H9 (cell line): Measurements from ENCODE around the gene SLC11A1. TPM values are rescaled to one million over a fixed set of nuclear protein-coding genes. Genes with fewer than 3 reads are reported as not detected.

Experiments
- DNase-seq: peaks from one replicate; pipeline ENCODE4 v3.0.0-alpha.2; 2017
- H2AFZ ChIP-seq: one replicate; pipeline ENCODE4 v1.6.1; 2013; ENCODE audit warnings: mild to moderate bottlenecking, low read length, control low read depth, moderate library complexity
- H2AK5ac ChIP-seq: 2 replicates; pipeline ENCODE4 v1.6.1; 2013; ENCODE audit warnings: low read length, control low read depth, mixed read lengths; ENCODE audit not compliant: insufficient read length
- H2BK120ac ChIP-seq: one replicate; pipeline ENCODE4 v1.6.1; 2013; ENCODE audit warnings: low read depth, mild to moderate bottlenecking, low read length, control low read depth, inconsistent platforms; ENCODE audit not compliant: poor library complexity, severe bottlenecking
- H2BK12ac ChIP-seq: 2 replicates; pipeline ENCODE4 v1.6.1; 2013; ENCODE audit warnings: low read length, control low read depth, mixed read lengths, low read depth; ENCODE audit not compliant: insufficient read length
- H2BK15ac ChIP-seq: 2 replicates; pipeline ENCODE4 v1.6.1; 2013; ENCODE audit warnings: low read depth, low read length, control low read depth
- H2BK20ac ChIP-seq: one replicate; pipeline ENCODE4 v1.6.1; 2013; ENCODE audit warnings: low read depth, mild to moderate bottlenecking, low read length, control low read depth, inconsistent platforms; ENCODE audit not compliant: poor library complexity, severe bottlenecking
- H2BK5ac ChIP-seq: 2 replicates; pipeline ENCODE4 v1.6.1; 2013; ENCODE audit warnings: low read length, control low read depth, mixed read lengths; ENCODE audit not compliant: insufficient read length
- H3K14ac ChIP-seq: 2 replicates; pipeline ENCODE4 v1.6.1; 2013; ENCODE audit warnings: low read length, control low read depth; ENCODE audit not compliant: insufficient read depth
- H3K18ac ChIP-seq: 2 replicates; pipeline ENCODE4 v1.6.1; 2013; ENCODE audit warnings: low read depth, mild to moderate bottlenecking, mixed read lengths, low read length, control low read depth; ENCODE audit not compliant: insufficient read length
- H3K23ac ChIP-seq: 2 replicates; pipeline ENCODE4 v1.6.1; 2013; ENCODE audit warnings: low read length, control low read depth, mixed read lengths, low read depth; ENCODE audit not compliant: insufficient read length
- H3K23me2 ChIP-seq: 2 replicates; pipeline ENCODE4 v1.6.1; 2013; ENCODE audit warnings: low read depth, mild to moderate bottlenecking, mixed read lengths, low read length, control low read depth; ENCODE audit not compliant: insufficient read length, poor library complexity, severe bottlenecking
- H3K27ac ChIP-seq: 2 replicates; pipeline ENCODE4 v1.5.1; 2013; ENCODE audit warnings: low read length, control low read depth, mixed read lengths, low read depth; ENCODE audit not compliant: insufficient read length
- H3K27me3 ChIP-seq: 2 replicates; pipeline ENCODE4 v1.6.1; 2013; ENCODE audit warnings: low read length, control low read depth, inconsistent platforms; ENCODE audit not compliant: insufficient read depth
- H3K4ac ChIP-seq: 2 replicates; pipeline ENCODE4 v1.6.1; 2013; ENCODE audit warnings: low read depth, mild to moderate bottlenecking, control low read depth, inconsistent platforms, low read length, moderate library complexity
- H3K4me1 ChIP-seq: 2 replicates; pipeline ENCODE4 v1.6.1; 2013; ENCODE audit warnings: low read length, control low read depth, inconsistent platforms; ENCODE audit not compliant: insufficient read depth
- H3K4me2 ChIP-seq: 2 replicates; pipeline ENCODE4 v1.6.1; 2013; ENCODE audit warnings: low read length, control low read depth, mixed read lengths; ENCODE audit not compliant: insufficient read length, insufficient read depth
- H3K56ac ChIP-seq: 2 replicates; pipeline ENCODE4 v1.6.1; 2013; ENCODE audit warnings: low read depth, mild to moderate bottlenecking, mixed read lengths, low read length, control low read depth; ENCODE audit not compliant: insufficient read length
- H3K79me1 ChIP-seq: 2 replicates; pipeline ENCODE4 v1.6.1; 2013; ENCODE audit warnings: low read depth, mild to moderate bottlenecking, moderate library complexity, low read length, control low read depth, inconsistent platforms; ENCODE audit not compliant: insufficient read depth, poor library complexity, severe bottlenecking
- H3K79me2 ChIP-seq: 2 replicates; pipeline ENCODE4 v1.6.1; 2013; ENCODE audit warnings: low read length, control low read depth, inconsistent platforms; ENCODE audit not compliant: insufficient read depth
- H3K9ac ChIP-seq: 2 replicates; pipeline ENCODE4 v1.6.1; 2013; ENCODE audit warnings: low read length, control low read depth, mixed read lengths; ENCODE audit not compliant: insufficient read length; ENCODE audit errors: extremely low read depth
- H3K9me3 ChIP-seq: one replicate; pipeline ENCODE4 v1.6.1; 2013; ENCODE audit warnings: low read depth, low read length, inconsistent platforms; ENCODE audit not compliant: control insufficient read depth
- H3T11ph ChIP-seq: one replicate; pipeline ENCODE4 v1.6.1; 2013; ENCODE audit warnings: mild to moderate bottlenecking, low read length, control low read depth, inconsistent platforms
- H4K20me1 ChIP-seq: one replicate; pipeline ENCODE4 v1.6.1; 2013; ENCODE audit not compliant: control insufficient read depth, insufficient read length, insufficient read depth
- H4K5ac ChIP-seq: 2 replicates; pipeline ENCODE4 v1.6.1; 2013; ENCODE audit warnings: low read depth, mild to moderate bottlenecking, mixed read lengths, low read length, control low read depth; ENCODE audit not compliant: insufficient read length
- H4K8ac ChIP-seq: replicated peaks from 2 replicates; pipeline ENCODE4 v1.6.1; 2013; ENCODE audit warnings: low read length, control low read depth, mixed read lengths, low read depth; ENCODE audit not compliant: insufficient read length
- H4K91ac ChIP-seq: 2 replicates; pipeline ENCODE4 v1.6.1; 2013; ENCODE audit warnings: low read depth, mild to moderate bottlenecking, moderate library complexity, mixed read lengths, low read length, control low read depth; ENCODE audit not compliant: insufficient read length
- H3K27ac Mint-ChIP-seq, 3 experiments: 2 replicates in 2 of 3; 3 replicates in 1 of 3; pipeline ENCODE4 v1.8.0; 2020 to 2021; ENCODE audit warnings: mixed read lengths in 3 of 3, mild to moderate bottlenecking in 1 of 3, moderate library complexity in 1 of 3
- H3K27me3 Mint-ChIP-seq: 2 replicates; pipeline ENCODE4 v1.8.0; 2021; ENCODE audit warnings: low read depth, mild to moderate bottlenecking, moderate library complexity, mixed read lengths
- H3K36me3 Mint-ChIP-seq, 3 experiments: 2 replicates in 2 of 3; 3 replicates in 1 of 3; pipeline ENCODE4 v1.8.0; 2020 to 2021; ENCODE audit warnings: low read depth in 3 of 3, mixed read lengths in 3 of 3; ENCODE audit not compliant: insufficient read depth in 1 of 3
- H3K4me1 Mint-ChIP-seq, 2 experiments: 2 replicates each; pipeline ENCODE4 v1.8.0; 2020; ENCODE audit warnings: mixed read lengths in 2 of 2
- H3K4me3 Mint-ChIP-seq, 2 experiments: 2 replicates in 1 of 2; 3 replicates in 1 of 2; pipeline ENCODE4 v1.8.0; 2020 to 2021; ENCODE audit warnings: mild to moderate bottlenecking in 2 of 2, mixed read lengths in 2 of 2, moderate library complexity in 1 of 2
- H3K9me3 Mint-ChIP-seq, 2 experiments: 2 replicates in 1 of 2; 3 replicates in 1 of 2; pipeline ENCODE4 v1.8.0; 2020; ENCODE audit warnings: mild to moderate bottlenecking in 2 of 2, mixed read lengths in 2 of 2, moderate library complexity in 1 of 2
- WGBS: extraction: QIAGEN DNeasy Blood & Tissue Kit; methylation state at CpG from one replicate; pipeline ENCODE4 v1.1.7; 2013; ENCODE audit warnings: missing lambda C conversion rate, low lambda C conversion rate, mixed read lengths; ENCODE audit not compliant: insufficient read length; ENCODE audit errors: extremely low coverage; 5-methylcytosine and 5-hydroxymethylcytosine counted together
- total RNA-seq: library from RNA; stranded (reverse); gene quantifications from 2 replicates; pipeline ENCODE4 v1.2.1, GENCODE V29; 2021
- TF ChIP-seq, protein P1 (sequence below): fragments of 200-600 bp; sonication (generic); conservative IDR thresholded peaks from 3 replicates; pipeline ENCODE4 v1.8.0; 2021; ENCODE audit warnings: antibody characterized with exemption, mild to moderate bottlenecking

The SLC11A1 gene
- total RNA-seq, 1 experiment from 2014 or later = 0.11 TPM

DNA sequence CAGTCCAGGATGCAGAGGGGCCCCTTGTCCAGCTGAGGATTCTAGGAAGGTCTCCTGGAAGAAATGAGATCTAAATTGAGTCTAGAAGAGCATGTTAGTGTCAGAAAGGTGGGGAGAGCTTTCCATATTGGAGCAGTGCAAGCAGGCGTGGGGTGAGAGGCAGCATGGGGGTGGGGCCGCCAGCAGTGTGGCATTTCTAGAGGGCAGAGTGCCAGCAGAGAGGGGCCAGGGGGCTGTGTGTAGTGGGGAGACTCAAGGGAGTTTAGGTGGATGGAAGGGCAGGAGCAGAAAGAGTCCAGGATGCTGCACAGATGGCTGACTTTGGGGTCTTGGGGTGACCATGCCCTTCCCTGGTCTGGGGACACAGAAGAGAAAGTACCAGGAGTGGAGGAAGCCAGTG is 39.0 kb downstream of the SLC11A1 start:
- TF ChIP-seq, protein P1, sequence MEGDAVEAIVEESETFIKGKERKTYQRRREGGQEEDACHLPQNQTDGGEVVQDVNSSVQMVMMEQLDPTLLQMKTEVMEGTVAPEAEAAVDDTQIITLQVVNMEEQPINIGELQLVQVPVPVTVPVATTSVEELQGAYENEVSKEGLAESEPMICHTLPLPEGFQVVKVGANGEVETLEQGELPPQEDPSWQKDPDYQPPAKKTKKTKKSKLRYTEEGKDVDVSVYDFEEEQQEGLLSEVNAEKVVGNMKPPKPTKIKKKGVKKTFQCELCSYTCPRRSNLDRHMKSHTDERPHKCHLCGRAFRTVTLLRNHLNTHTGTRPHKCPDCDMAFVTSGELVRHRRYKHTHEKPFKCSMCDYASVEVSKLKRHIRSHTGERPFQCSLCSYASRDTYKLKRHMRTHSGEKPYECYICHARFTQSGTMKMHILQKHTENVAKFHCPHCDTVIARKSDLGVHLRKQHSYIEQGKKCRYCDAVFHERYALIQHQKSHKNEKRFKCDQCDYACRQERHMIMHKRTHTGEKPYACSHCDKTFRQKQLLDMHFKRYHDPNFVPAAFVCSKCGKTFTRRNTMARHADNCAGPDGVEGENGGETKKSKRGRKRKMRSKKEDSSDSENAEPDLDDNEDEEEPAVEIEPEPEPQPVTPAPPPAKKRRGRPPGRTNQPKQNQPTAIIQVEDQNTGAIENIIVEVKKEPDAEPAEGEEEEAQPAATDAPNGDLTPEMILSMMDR = no peak
- no peaks in the 10 kb centered on the region; the same call in 1 of the 2 replicates for H3K27me3 Mint-ChIP-seq

More for the DNA sequence above, 39.0 kb downstream of the SLC11A1 start:
- Histone ChIP-seq H3K79me2 (no peaks in the 10 kb centered on the region), H3K23me2 (no peaks in the 10 kb centered on the region), H4K8ac (no peak overlapping the region), H3K18ac (no peak overlapping the region), H3K9ac (no peak overlapping the region), H4K5ac (no peak overlapping the region), H3K23ac (no peak overlapping the region), H2BK5ac (no peak overlapping the region), H3K27ac (no peak overlapping the region), H3K56ac (no peak overlapping the region), H2AFZ (no peak overlapping the region), H3K9me3 (no peaks in the 10 kb centered on the region), H3K79me1 (no peaks in the 10 kb centered on the region), H3K14ac (no peak overlapping the region), H2BK15ac (no peak overlapping the region), H3K4me1 (no peaks in the 10 kb centered on the region), H4K91ac (no peak overlapping the region), H4K20me1 (no peaks in the 10 kb centered on the region), H3K27me3 (no peaks in the 10 kb centered on the region), H3K4ac (no peak overlapping the region), H2BK12ac (no peak overlapping the region), H2BK120ac (no peak overlapping the region), H3T11ph (no peak overlapping the region), H3K4me2 (no peak overlapping the region), H2AK5ac (no peak overlapping the region), H2BK20ac (no peak overlapping the region)
- no peak overlapping the region for H3K4me3 Mint-ChIP-seq
- H3K36me3 Mint-ChIP-seq = no peaks in the 10 kb centered on the region
- no peak for DNase-seq
- no peak overlapping the region for H3K27ac Mint-ChIP-seq
- H3K9me3 Mint-ChIP-seq = no peaks in the 10 kb centered on the region
- H3K4me1 Mint-ChIP-seq = peaks cover 6 to 10% of the 10 kb centered on the region in 2 experiments
- WGBS = no CpG with 5 or more reads among the region's 2 CpGs
